ENCODE results near the gene ELL. TPM values are rescaled to one million over a fixed set of nuclear protein-coding genes. Genes with fewer than 3 reads are reported as not detected.

The ELL gene
- polyA plus RNA-seq, 1 of the 3 experiments (the other 2 are of a cell fraction) = 7.4 TPM

DNA sequence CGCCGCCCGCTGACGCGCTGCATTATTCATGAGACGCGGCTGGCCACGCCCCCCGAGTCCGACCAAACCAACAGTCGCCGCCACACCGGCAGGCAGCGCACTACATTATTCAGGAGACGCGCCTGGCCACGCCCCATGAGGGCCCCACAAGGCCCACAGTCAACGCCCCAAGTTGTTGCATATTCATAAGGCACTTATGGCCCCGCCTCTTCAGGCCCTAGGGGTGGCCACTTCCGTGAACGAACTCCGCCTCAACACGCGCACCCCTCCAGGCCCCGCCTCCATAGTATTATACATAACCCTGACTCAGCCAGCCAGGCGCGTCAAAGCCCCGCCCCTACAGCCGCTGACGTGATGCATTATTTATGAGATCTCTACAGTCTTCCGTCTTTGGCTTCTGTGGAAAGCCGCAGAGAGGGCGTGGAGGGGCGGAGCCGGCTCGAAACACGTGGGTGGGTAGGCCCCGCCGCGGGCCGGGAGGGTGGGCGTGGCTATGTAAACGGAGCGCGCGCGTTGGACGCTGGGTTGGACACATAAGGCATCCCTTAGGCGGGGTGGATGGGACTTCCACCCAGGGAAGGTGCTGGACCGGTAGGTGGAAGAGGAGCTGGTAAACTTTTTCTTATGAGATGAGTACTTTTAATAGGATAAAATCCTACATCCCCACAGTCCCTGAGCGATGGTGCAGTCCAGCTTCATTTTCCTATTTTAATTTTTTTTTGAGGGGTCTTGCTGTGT lies 423 bp upstream of the ELL start (continued):
- TF ChIP-seq, protein P1, sequence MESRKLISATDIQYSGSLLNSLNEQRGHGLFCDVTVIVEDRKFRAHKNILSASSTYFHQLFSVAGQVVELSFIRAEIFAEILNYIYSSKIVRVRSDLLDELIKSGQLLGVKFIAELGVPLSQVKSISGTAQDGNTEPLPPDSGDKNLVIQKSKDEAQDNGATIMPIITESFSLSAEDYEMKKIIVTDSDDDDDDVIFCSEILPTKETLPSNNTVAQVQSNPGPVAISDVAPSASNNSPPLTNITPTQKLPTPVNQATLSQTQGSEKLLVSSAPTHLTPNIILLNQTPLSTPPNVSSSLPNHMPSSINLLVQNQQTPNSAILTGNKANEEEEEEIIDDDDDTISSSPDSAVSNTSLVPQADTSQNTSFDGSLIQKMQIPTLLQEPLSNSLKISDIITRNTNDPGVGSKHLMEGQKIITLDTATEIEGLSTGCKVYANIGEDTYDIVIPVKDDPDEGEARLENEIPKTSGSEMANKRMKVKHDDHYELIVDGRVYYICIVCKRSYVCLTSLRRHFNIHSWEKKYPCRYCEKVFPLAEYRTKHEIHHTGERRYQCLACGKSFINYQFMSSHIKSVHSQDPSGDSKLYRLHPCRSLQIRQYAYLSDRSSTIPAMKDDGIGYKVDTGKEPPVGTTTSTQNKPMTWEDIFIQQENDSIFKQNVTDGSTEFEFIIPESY (IDR thresholded peaks at IDR 0.05; ENCODE audit: borderline replicate concordance, low read depth) = no peak
- TF ChIP-seq RXRA (IDR thresholded peaks at IDR 0.05; ENCODE audit: borderline replicate concordance, low read depth) (no peak), NFIC (IDR thresholded peaks at IDR 0.05; ENCODE audit: borderline replicate concordance) (no peak), FOXJ3 (CRISPR knock-in tag; IDR thresholded peaks at IDR 0.05) (no peak), FOSL2 (IDR thresholded peaks at IDR 0.05; ENCODE audit: borderline replicate concordance, low read depth) (peak; percentile 50; the same call in 1 of the 2 replicates), RAD21 (IDR thresholded peaks at IDR 0.05; ENCODE audit: low read length) (no peak), GABPA (IDR thresholded peaks at IDR 0.05; ENCODE audit: low read depth) (no peak), SIN3A (IDR thresholded peaks at IDR 0.05; ENCODE audit: borderline replicate concordance, low read depth, low read length) (peak; percentile 73; the same call in 1 of the 2 replicates)
- TF ChIP-seq, protein P2, sequence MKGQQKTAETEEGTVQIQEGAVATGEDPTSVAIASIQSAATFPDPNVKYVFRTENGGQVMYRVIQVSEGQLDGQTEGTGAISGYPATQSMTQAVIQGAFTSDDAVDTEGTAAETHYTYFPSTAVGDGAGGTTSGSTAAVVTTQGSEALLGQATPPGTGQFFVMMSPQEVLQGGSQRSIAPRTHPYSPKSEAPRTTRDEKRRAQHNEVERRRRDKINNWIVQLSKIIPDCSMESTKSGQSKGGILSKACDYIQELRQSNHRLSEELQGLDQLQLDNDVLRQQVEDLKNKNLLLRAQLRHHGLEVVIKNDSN (IDR thresholded peaks at IDR 0.05; ENCODE audit: borderline replicate concordance, low read depth) = peak; percentile 72; the same call in 1 of the 2 replicates
- TF ChIP-seq, protein P3, sequence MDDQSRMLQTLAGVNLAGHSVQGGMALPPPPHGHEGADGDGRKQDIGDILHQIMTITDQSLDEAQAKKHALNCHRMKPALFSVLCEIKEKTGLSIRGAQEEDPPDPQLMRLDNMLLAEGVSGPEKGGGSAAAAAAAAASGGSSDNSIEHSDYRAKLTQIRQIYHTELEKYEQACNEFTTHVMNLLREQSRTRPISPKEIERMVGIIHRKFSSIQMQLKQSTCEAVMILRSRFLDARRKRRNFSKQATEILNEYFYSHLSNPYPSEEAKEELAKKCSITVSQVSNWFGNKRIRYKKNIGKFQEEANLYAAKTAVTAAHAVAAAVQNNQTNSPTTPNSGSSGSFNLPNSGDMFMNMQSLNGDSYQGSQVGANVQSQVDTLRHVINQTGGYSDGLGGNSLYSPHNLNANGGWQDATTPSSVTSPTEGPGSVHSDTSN (IDR thresholded peaks at IDR 0.05) = peak; percentile 95
- TF ChIP-seq, protein P4, sequence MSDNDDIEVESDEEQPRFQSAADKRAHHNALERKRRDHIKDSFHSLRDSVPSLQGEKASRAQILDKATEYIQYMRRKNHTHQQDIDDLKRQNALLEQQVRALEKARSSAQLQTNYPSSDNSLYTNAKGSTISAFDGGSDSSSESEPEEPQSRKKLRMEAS (IDR thresholded peaks at IDR 0.05; ENCODE audit: low read depth) = peak; percentile 68; the same call in 1 of the 2 replicates
- TF ChIP-seq, protein P5, sequence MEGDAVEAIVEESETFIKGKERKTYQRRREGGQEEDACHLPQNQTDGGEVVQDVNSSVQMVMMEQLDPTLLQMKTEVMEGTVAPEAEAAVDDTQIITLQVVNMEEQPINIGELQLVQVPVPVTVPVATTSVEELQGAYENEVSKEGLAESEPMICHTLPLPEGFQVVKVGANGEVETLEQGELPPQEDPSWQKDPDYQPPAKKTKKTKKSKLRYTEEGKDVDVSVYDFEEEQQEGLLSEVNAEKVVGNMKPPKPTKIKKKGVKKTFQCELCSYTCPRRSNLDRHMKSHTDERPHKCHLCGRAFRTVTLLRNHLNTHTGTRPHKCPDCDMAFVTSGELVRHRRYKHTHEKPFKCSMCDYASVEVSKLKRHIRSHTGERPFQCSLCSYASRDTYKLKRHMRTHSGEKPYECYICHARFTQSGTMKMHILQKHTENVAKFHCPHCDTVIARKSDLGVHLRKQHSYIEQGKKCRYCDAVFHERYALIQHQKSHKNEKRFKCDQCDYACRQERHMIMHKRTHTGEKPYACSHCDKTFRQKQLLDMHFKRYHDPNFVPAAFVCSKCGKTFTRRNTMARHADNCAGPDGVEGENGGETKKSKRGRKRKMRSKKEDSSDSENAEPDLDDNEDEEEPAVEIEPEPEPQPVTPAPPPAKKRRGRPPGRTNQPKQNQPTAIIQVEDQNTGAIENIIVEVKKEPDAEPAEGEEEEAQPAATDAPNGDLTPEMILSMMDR (IDR thresholded peaks at IDR 0.05) = no peak
- TF ChIP-seq, protein P6, sequence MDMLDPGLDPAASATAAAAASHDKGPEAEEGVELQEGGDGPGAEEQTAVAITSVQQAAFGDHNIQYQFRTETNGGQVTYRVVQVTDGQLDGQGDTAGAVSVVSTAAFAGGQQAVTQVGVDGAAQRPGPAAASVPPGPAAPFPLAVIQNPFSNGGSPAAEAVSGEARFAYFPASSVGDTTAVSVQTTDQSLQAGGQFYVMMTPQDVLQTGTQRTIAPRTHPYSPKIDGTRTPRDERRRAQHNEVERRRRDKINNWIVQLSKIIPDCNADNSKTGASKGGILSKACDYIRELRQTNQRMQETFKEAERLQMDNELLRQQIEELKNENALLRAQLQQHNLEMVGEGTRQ (IDR thresholded peaks at IDR 0.05; ENCODE audit: borderline replicate concordance, low read depth, low read length) = no peak; the same call in 1 of the 2 replicates
